NCI-H2107 treated with DMSO at 0.1 percent for 48 hours (cell line): ENCODE results near the gene FNDC3B.

Source experiments
- DNase-seq: peaks from one replicate; lab custom pipeline; 2025; ENCODE audit not compliant: unreplicated experiment; lab: John Stamatoyannopoulos, UW

FNDC3B gene

DNA sequence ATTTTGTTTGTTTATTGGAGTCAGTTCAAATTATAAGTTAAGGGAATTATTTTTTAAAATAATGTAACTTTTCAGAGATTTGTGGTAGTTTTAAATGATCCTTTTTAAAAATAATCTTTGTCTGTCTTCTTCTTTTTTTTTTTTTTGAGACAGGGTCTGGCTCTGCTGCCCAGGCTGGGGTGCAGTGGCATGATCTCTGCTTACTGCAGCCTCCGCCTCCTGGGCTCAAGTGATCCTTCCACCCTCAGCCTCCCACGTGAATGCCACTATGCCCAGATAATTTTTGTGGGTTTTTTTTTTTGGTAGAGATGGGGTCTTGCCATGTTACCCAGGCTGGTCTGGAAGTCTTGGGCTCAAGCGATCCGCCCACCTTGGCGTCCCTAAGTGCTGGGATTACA lies 12.6 kb downstream of the FNDC3B start:
- DNase-seq = no peak

DNA sequence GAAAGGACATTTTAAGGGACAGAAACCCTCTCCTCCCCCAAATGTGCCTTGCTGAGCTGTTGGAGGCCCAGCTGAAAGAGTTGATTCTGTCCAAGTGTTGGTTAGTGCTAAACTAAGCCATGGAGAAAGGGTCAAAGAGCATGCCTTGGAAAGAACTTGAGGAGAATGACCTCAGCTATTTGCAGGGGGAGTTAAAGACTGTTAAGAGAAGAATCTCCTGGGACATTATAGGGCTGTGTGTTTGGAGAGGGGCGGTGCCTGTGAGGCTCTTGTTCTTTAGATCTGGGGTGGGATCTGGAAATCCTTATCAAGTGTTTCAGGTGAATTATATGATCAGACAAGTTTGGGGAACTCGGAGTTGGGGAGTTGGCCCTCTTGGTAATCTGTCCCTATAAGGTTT lies 13.0 kb downstream of the FNDC3B start:
- no peak for DNase-seq

- DNase-seq = no peak
Measured at GRCh38 chr3:172054115-172054764, 14.9 kb downstream of the FNDC3B start.

- DNase-seq = no peak
Measured at GRCh38 chr3:172056416-172056815, 17.0 kb downstream of the FNDC3B start.

DNA sequence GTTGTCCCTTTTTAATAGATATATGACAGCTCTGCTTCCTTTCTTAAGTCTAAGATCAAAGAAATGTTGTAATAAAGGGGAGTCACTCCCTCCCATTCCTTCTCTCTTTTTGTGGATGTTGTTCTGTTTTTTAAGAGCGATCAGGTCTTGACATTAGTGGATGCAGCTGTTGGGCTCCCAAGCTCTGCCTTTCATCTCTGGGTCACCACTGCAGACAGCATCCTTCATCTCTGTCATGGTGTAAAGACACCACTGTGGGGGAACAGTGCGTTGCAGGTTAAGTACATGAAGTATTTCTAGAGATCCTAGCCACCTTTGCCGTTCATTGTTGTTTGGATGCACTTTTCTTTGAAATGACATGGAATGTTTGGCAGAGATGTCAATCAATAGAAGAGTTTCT lies 17.7 kb downstream of the FNDC3B start:
- no peak for DNase-seq

- DNase-seq = no peak
Measured at GRCh38 chr3:172057624-172058327, 18.4 kb downstream of the FNDC3B start.

GRCh38 chr3:172059532-172059931 lies 20.2 kb downstream of the FNDC3B start:
- no peak for DNase-seq

DNA sequence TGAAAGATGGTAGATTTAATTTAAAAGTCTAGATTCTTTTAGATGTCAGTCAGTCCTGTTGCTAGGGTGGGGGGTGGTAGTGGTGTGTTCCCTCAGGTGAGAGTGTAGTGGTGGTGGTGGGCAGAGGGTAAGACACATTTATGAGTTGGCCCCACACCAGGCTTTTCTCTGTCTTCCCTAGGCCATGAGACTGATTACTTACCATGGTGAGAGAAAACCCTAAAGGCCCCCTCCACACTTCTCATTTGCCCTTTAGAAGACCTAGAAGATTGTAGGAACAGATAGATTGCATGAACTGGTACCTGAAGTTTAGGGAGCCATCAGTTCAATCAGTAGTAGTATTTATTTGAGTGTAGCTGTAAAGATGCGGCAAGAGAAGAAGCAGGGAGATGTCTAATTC lies 20.9 kb downstream of the FNDC3B start:
- no peak for DNase-seq

GRCh38 chr3:172061724-172062184 lies 22.4 kb downstream of the FNDC3B start:
- no peak for DNase-seq

DNA sequence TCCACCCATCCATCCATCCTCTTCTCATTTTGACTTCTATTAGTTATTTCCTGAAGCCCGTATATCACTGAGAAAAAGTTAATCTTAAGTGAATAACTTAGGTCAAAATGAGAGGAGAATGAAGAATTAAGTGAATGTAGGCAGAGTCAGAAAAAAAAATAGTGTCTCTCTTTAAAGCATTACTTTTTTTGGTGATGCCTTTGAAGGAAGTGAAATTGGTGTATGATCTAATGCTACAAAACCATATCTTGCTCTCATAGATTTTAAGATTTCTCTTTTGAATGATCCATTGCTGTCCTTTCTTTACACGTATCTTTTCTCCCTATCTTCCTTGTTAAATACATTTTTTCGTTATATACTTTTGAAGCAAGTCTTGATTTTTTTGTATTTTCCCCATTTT lies 23.4 kb downstream of the FNDC3B start:
- no peak for DNase-seq

DNA sequence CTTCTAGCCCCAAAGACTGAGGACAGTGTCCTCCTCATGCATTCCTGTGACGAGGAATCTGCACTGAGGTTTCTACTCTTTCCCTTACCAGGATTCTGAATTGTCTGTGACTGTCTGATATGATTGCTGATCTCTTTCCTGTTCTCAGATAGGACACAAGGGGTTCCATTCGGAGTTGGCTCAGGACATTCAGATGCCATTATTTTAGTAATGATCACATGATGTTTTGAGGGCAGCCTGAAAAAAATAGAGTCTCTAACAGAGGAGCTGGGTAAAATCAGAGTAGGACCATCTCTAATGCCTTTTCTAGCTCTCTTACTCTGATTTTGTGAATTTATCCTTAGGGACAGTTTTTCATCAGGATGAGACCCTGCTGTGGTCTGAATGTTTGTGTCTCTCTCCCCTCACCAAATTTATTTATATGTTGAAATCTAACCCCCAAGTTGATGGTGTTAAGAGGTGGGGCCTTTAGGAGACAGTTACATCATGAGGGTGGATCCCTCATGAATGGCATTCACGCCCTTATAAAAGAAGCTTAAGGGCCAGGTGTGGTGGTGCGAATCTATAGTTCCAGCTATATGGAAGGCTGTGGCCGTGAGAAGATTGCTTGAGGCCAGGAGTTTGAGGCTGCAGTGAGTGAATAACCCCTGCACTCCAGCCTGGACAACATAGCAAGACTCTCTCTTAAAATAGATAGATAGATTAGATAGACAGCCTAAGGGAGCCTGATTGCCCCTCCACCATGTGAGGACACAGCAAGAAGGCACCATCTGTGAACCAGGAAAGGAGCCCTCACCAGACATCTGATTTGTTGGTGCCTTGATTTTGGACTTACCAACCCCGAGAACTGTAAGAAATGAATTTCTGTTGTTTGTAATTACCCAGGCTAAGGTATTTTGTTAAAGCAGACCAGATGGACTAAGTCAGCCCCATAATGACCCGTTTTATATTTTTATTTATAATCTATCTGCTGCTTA lies 24.4 kb downstream of the FNDC3B start:
- no peak for DNase-seq

- no peak for DNase-seq
Measured at GRCh38 chr3:172065527-172065926, 26.1 kb downstream of the FNDC3B start.

DNA sequence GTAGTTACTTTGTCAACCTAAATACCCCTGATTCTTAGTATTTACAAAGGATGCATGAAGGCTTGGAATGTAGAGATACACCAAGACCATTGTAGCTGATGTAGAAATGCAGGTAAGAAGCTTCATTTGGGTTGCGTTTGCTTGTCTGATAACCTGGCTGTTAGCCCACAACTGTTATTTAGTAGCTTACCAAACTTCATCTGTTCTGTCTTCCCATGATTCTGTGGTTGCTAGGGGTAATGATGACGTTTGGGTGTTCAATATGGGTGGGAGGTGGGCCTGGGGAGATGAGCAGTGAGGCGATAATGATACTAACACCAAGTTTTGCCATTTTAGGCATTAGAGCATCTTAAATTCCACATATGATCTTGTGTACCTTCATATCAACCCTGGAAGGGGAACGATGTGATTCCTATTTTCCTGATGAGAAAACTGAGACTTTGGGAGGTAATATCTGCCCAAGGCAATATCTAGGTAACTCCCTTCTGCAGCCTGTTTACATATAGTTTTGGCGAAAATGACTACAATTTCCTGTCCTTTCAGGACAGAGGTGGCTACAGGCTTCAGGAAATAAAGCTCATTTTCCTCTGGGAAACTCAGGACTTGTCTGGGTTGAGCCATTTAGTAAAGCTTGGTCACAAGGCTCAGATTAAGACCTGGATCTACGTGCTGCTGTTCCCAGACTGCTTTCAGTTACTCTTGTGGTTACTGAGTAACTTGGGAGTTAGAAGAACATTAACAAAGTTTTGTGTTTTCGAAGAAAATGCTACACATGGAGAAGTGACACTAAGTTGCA lies 26.8 kb downstream of the FNDC3B start:
- DNase-seq = no peak

DNA sequence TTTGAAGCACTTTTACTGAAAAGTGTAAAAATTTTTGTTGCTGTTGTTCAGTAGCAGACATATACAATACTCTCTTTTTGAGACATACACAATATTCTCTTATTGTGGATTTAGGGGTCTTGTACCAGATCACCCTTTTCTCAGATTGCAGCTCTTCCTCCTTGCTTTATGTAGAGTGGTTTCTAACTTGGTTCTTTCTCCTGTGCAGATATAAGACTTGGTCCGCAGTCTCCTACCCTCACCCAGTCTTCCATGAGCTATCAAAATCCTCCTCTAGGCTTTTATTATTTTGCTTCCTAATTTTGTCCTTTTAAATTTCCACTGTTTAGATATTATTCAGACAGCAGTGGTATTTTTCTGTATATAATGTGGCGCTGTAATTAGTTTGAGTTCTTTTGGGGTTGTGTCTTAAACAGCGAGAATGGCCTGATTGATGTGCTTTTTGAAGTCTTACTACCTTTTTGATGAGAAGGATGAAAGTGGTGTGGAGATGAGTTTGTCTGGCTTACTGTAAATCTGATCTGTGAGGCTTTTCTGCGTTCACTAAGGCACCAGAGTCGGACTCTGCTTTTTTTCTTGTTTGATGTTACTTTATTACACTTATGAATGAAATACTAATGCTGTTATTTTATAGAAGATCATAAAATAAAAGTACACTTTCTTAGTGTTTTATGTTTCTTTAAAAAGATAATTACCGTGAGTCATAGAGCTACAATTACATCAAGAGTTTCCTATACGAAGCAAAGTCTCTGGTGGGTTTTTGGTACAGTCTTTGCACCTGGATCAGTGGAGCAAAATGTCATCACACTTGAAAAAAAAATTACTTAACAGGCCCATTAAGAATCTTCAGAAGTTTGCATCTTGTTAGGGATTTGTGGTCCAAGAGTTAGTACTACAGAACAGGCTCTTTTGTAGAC lies 27.8 kb downstream of the FNDC3B start:
- no peak for DNase-seq

- DNase-seq = no peak
Measured at GRCh38 chr3:172067837-172068440, 28.6 kb downstream of the FNDC3B start.

DNA sequence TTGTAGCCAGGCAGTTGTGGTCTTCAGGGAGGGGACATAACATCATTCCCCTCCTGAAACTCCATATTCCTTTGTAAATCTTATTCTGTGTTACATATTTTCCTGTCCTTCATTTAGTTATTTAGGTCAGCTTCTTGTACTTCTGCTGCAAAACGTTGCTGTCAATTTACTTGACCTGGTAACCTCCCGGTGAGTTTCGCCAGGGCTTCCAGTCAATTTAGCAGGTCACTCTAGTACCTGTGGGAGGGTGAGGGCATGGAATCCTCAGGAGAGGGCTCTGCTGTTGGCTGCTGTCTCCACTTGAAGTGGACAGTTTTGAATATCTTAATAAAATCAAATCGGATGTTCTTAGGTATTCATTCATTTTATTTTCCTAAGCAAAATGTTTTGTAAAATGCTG lies 29.6 kb downstream of the FNDC3B start:
- no peak for DNase-seq

DNA sequence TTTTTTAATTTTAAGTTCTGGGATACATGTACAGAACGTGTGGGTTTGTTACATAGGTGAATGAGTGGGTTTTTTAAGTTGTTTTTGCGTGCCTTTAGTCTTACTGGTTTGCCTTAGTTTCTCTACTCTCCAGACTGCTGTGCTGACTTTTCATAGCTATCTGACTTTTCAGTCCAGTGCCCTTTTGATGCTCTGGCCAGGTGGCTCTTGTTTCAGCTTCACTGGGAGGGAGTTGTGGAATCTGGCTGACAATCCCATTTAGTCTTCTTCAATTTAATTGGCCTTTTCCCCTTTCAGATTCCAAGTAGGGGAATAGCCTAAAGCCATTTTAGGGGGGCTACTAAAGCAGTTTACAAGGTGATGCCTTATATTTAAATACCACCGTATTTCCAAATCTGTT lies 30.1 kb downstream of the FNDC3B start:
- DNase-seq = no peak

- DNase-seq = no peak
Measured at GRCh38 chr3:172070269-172070668, 30.9 kb downstream of the FNDC3B start.

- DNase-seq = no peak
Measured at GRCh38 chr3:172070802-172071201, 31.4 kb downstream of the FNDC3B start.
